Activated effector memory CD4-positive, alpha-beta T cell treated with Interleukin-2 at 50 U/mL for 16 hours (primary cell): ENCODE data around the gene CACNA1I.

ENCODE experiments used
- DNase-seq: peaks from one replicate; pipeline ENCODE4 v3.0.0-alpha.2; 2020

The CACNA1I gene

DNA sequence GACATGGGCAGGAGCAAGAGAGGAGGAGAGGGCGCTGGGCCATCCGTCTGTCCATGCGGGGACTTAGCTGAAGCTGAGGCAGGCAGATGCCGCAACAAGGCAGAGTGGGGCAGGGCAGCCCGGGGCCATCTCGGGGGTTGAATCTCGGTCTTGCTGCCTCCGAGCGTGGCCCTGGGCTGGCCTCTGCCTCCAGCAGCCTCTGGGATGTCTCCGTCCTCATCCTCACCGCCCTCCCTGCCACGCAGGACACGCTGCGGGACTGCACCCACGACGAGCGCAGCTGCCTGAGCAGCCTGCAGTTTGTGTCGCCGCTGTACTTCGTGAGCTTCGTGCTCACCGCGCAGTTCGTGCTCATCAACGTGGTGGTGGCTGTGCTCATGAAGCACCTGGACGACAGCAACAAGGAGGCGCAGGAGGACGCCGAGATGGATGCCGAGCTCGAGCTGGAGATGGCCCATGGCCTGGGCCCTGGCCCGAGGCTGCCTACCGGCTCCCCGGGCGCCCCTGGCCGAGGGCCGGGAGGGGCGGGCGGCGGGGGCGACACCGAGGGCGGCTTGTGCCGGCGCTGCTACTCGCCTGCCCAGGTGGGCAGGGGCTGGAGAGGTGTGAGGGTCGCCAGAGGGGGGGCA lies 108.4 kb downstream of the CACNA1I start:
- DNase-seq = no peak

GRCh38 chr22:39679652-39680051 lies 109.1 kb downstream of the CACNA1I start:
- no peak for DNase-seq

DNA sequence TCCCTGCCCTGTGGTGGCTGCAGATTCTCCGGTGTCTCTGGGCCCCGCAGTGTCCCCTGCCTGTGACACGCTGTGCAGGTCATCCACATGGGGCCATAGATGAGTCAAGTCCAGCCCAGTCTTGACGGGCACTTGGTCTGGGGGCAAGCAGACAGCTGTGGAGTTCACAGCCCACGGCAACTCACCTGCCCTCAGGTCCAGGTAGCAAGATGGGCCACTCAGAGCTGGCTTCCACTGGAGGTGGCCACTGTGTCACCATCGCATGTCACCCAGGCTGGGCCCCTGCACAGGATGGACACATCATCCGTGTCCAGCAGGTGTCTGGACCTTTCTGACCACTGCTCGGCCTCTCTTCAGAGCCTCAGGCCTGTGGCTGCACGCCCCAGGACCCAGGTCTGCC lies 109.9 kb downstream of the CACNA1I start:
- DNase-seq = no peak

- DNase-seq = no peak
Measured at GRCh38 chr22:39681038-39681861, 110.7 kb downstream of the CACNA1I start.

GRCh38 chr22:39682994-39683393 lies 112.4 kb downstream of the CACNA1I start:
- DNase-seq = no peak

GRCh38 chr22:39683639-39684038 lies 113.1 kb downstream of the CACNA1I start:
- no peak for DNase-seq

- no peak for DNase-seq
Measured at GRCh38 chr22:39684702-39685281, 114.2 kb downstream of the CACNA1I start.

GRCh38 chr22:39685336-39686177 lies 115.0 kb downstream of the CACNA1I start:
- DNase-seq = no peak

GRCh38 chr22:39686178-39686620 lies 115.6 kb downstream of the CACNA1I start:
- DNase-seq = no peak

- DNase-seq = no peak
Measured at GRCh38 chr22:39686776-39687525, 116.4 kb downstream of the CACNA1I start.

- DNase-seq = no peak
Measured at GRCh38 chr22:39688186-39688785, 117.7 kb downstream of the CACNA1I start.

GRCh38 chr22:39689421-39689820 lies 118.9 kb downstream of the CACNA1I start:
- DNase-seq = no peak

- no peak for DNase-seq
Measured at GRCh38 chr22:39690881-39691605, 120.5 kb downstream of the CACNA1I start.

- DNase-seq = no peak
Measured at GRCh38 chr22:39693943-39694500, 123.5 kb downstream of the CACNA1I start.

- no peak for DNase-seq
Measured at GRCh38 chr22:39697790-39698430, 127.4 kb downstream of the CACNA1I start.

- no peak for DNase-seq
Measured at GRCh38 chr22:39699631-39700360, 129.2 kb downstream of the CACNA1I start.

- no peak for DNase-seq
Measured at GRCh38 chr22:39700565-39700964, 130.0 kb downstream of the CACNA1I start.

DNA sequence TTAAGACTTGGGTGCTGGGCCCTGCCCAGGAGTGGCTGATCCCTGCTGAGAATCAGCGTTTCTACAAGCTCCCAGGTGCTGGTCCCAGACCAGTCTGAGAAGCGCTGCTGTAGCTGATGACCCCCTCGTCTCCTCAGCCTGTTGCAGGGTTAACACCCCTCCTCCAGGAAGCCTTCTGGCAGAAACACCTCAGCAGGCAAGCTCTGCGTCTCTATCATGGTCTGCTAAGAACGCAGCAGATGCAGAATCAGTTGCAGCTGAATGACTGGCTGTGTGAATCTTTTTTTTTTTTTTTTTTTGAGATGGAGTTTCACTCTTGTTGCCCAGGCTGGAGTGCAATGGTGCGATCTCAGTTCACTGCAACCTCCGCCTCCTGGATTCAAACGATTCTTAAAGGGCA lies 132.5 kb downstream of the CACNA1I start:
- DNase-seq = no peak

DNA sequence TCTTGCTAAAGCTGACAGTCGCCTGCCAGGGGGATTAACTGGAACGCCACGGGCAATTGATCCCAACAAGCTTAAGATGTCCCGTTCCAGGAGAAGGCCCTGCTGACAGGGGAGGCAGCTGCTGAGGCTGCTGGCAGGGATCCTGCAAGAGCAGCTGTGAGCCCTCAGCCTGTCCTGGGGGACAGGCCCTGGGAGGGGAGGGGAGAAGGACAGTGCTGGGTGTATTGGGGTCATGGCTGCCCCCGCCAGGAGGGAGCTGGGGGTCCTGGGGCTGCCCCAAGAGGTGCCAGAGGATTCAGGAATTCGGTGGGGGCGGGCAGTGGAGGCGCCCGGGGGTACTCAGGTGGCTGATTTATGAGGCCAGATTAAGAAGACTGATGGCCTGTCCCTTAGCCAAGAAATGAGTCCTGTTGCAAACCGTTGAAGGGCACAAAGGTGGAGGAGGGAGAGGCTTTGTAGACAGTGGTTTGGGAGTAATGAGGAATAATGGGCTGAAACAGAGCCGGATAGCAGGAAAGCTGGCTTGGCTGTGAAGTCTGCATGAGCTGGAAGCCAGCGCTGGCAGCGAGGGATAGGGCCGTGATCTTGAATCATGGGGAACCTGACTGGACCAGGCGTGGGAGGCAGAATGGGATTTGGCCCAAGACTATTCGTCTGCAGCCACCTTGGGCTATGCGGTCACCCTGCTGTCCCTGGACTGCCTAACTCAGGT lies 133.5 kb downstream of the CACNA1I start:
- no peak for DNase-seq
